HepG2 (cell line): ENCODE measurements around the gene DDX28. TPM values are rescaled to one million over a fixed set of nuclear protein-coding genes. Genes with fewer than 3 reads are reported as not detected.

Experiments
- AKNA ChIP-seq: sonication (generic); formaldehyde crosslinking; IDR thresholded peaks from 2 replicates; pipeline ENCODE4 v1.4.0; 2020; ENCODE audit warnings: missing genetic modification reagents, borderline replicate concordance
- BRD4 ChIP-seq: sonication (generic); formaldehyde crosslinking; IDR thresholded peaks from 2 replicates; pipeline ENCODE4 v1.4.0; 2020; ENCODE audit warnings: missing genetic modification reagents
- CBX5 ChIP-seq: sonication (generic); formaldehyde crosslinking; IDR thresholded peaks from 2 replicates; pipeline ENCODE4 v1.4.0; 2020; ENCODE audit warnings: missing genetic modification reagents, borderline replicate concordance
- CCDC6 ChIP-seq: sonication (generic); formaldehyde crosslinking; IDR thresholded peaks from 2 replicates; pipeline ENCODE4 v1.8.1; 2022; ENCODE audit warnings: mild to moderate bottlenecking, missing genetic modification reagents, moderate library complexity
- GATAD1 ChIP-seq: IDR thresholded peaks from 2 replicates; pipeline ENCODE4 v1.6.1; 2016; ENCODE audit warnings: missing genetic modification reagents, missing compliant biosample characterization
- HHEX ChIP-seq: IDR thresholded peaks from 2 replicates; pipeline ENCODE4 v1.6.1; 2016; ENCODE audit warnings: control low read depth
- NFATC3 ChIP-seq: sonication (generic); formaldehyde crosslinking; IDR thresholded peaks from 2 replicates; pipeline ENCODE4 v1.5.1; 2020; ENCODE audit warnings: mild to moderate bottlenecking, missing genetic modification reagents
- NR2C2 ChIP-seq: sonication (generic); formaldehyde crosslinking; IDR thresholded peaks from 2 replicates; pipeline ENCODE4 v1.4.0; 2020; ENCODE audit warnings: missing genetic modification reagents, mild to moderate bottlenecking, moderate library complexity, borderline replicate concordance
- SOX13 ChIP-seq, 3 experiments: fragments of 450-650 bp in 1 of 3; sonication (generic) in 1 of 3; formaldehyde crosslinking in 1 of 3; IDR thresholded peaks in 2 of 3; conservative IDR thresholded peaks in 1 of 3; 2 replicates each; pipeline versions ENCODE4 v1.5.0 to v1.6.1; 2016 to 2020; ENCODE audit warnings: antibody characterized with exemption in 1 of 3, mild to moderate bottlenecking in 1 of 3, missing compliant biosample characterization in 1 of 3, missing genetic modification reagents in 1 of 3, moderate library complexity in 1 of 3
- SP1 ChIP-seq, 2 experiments: fragments of 450-650 bp in 1 of 2; sonication (generic) in 1 of 2; formaldehyde crosslinking in 1 of 2; IDR thresholded peaks; 2 replicates each; pipeline versions ENCODE4 v1.4.0 to v1.6.1; 2016 to 2020; ENCODE audit warnings: missing genetic modification reagents in 1 of 2
- SP5 ChIP-seq: IDR thresholded peaks from 2 replicates; pipeline ENCODE4 v1.6.1; 2016; ENCODE audit warnings: low read depth, borderline replicate concordance
- TFE3 ChIP-seq: IDR thresholded peaks from 2 replicates; pipeline ENCODE4 v1.6.1; 2016
- ZHX1 ChIP-seq: sonication (generic); formaldehyde crosslinking; IDR thresholded peaks from 2 replicates; pipeline ENCODE4 v1.8.1; 2022; ENCODE audit warnings: low read depth, mild to moderate bottlenecking, missing genetic modification reagents
- ZNF605 ChIP-seq: sonication (generic); formaldehyde crosslinking; IDR thresholded peaks from 2 replicates; pipeline ENCODE4 v1.8.0; 2022; ENCODE audit warnings: mild to moderate bottlenecking, missing genetic modification reagents
- ZNF672 ChIP-seq: sonication (generic); formaldehyde crosslinking; IDR thresholded peaks from 2 replicates; pipeline ENCODE4 v1.8.1; 2022; ENCODE audit warnings: missing genetic modification reagents
- ZNF720 ChIP-seq: sonication (generic); formaldehyde crosslinking; IDR thresholded peaks from 2 replicates; pipeline ENCODE4 v1.4.0; 2020; ENCODE audit warnings: missing genetic modification reagents
- ZNF775 ChIP-seq: sonication (generic); formaldehyde crosslinking; IDR thresholded peaks from 2 replicates; pipeline ENCODE4 v1.4.0; 2020; ENCODE audit warnings: missing genetic modification reagents, mild to moderate bottlenecking, moderate library complexity, borderline replicate concordance
- ZNF780A ChIP-seq: sonication (generic); formaldehyde crosslinking; IDR thresholded peaks from 2 replicates; pipeline ENCODE4 v1.8.0; 2022; ENCODE audit warnings: mild to moderate bottlenecking, missing genetic modification reagents, moderate library complexity
- polyA plus RNA-seq, 8 experiments: library from polyadenylated mRNA; depleted of rRNA in 3 of 8; stranded (reverse) in 7 of 8; unstranded in 1 of 8; fragments of >200 nt; fragmentation: Illumina TruSeq in 4 of 8; extraction: Trizol in 4 of 8; gene quantifications; 2 replicates each; pipeline versions ENCODE4 v1.2.1 to v1.2.3, GENCODE V29; 2011 to 2016; ENCODE audit warnings: low read depth in 4 of 8, missing spikeins in 1 of 8, mixed read lengths in 1 of 8; ENCODE audit not compliant: insufficient read depth in 1 of 8
- total RNA-seq, 5 experiments: library from RNA; depleted of rRNA; stranded (reverse); fragments of >200 nt; fragmentation: Illumina TruSeq; extraction: Trizol; gene quantifications; 2 replicates each; pipeline ENCODE4 v1.2.3, GENCODE V29; 2016; ENCODE audit warnings: low read depth in 1 of 5

Gene DDX28
- total and polyA plus RNA-seq, 2 of the 13 experiments (the other 11 are each of a cell fraction or from before 2014, with no cell fraction given): 14.1 to 16.4 TPM

GRCh38 chr16:68022728-68023537 lies at the start of gene DDX28, which contains the start of gene DUS2 (continued):
- peak; percentile 89 for TF ChIP-seq AKNA (CRISPR knock-in tag)
- TF ChIP-seq GATAD1 (CRISPR knock-in tag): peak; percentile 100
- TF ChIP-seq NFATC3 (CRISPR knock-in tag): 0 out of 2 replicates have a peak, but pooled peaks have one; percentile 64
- TF ChIP-seq SP1 (IDR thresholded peaks at IDR 0.05): no peak
- TF ChIP-seq SP1 (CRISPR knock-in tag; IDR thresholded peaks at IDR 0.05): peak; percentile 85
- TF ChIP-seq SOX13 (IDR thresholded peaks at IDR 0.05): no peak
- TF ChIP-seq SOX13 (CRISPR knock-in tag; conservative IDR thresholded peaks at IDR 0.05 in 1 of 2, IDR thresholded peaks at IDR 0.05 in 1 of 2): peak in 1 of 2 experiments; percentile 59; a peak in 2 of 4 replicates
- TF ChIP-seq ZHX1 (CRISPR knock-in tag): peak; percentile 96
- TF ChIP-seq SP5 (CRISPR knock-in tag): no peak
- peak; percentile 96 for TF ChIP-seq CBX5
- TF ChIP-seq ZNF605 (CRISPR knock-in tag): peak; percentile 88
- peak; percentile 99 for TF ChIP-seq CCDC6 (CRISPR knock-in tag)
- no peak; the same call in 1 of the 2 replicates for TF ChIP-seq ZNF780A (CRISPR knock-in tag)
- TF ChIP-seq NR2C2 (CRISPR knock-in tag): peak; percentile 98
- TF ChIP-seq ZNF775 (CRISPR knock-in tag): no peak
- TF ChIP-seq HHEX (CRISPR knock-in tag): 0 out of 2 replicates have a peak, but pooled peaks have one; percentile 16
- TF ChIP-seq ZNF672 (CRISPR knock-in tag): no peak
- TF ChIP-seq TFE3 (CRISPR knock-in tag): peak; percentile 68; the same call in 1 of the 2 replicates
- peak; percentile 98 for TF ChIP-seq BRD4 (CRISPR knock-in tag)
- no peak for TF ChIP-seq ZNF720 (CRISPR knock-in tag)
